ENCODE data around the gene ZFY.

Gene ZFY

GRCh38 chrY:2937149-2937548 lies 2.0 kb downstream of the ZFY start:
- FAIRE-seq: no peak
- no peak for TF ChIP-seq POLR2AphosphoS5 (IDR thresholded peaks at IDR 0.05; ENCODE audit: low read depth, low read length)
- TF ChIP-seq POLR2A (IDR thresholded peaks at IDR 0.05; ENCODE audit: low read depth, low read length): no peak
- no peak for DNase-seq (ENCODE audit: insufficient read length)

GRCh38 chrY:2949590-2950252 lies 14.5 kb downstream of the ZFY start:
- no peak for FAIRE-seq
- no peak for TF ChIP-seq TAF1 (IDR thresholded peaks at IDR 0.05; ENCODE audit: borderline replicate concordance, low read depth, low read length)
- no peak for TF ChIP-seq POLR2AphosphoS5 (IDR thresholded peaks at IDR 0.05; ENCODE audit: low read depth, low read length)
- no peak for TF ChIP-seq POLR2A (IDR thresholded peaks at IDR 0.05; ENCODE audit: low read depth, low read length)
- no peak for DNase-seq (ENCODE audit: insufficient read length)

GRCh38 chrY:2950655-2951054 lies 15.5 kb downstream of the ZFY start:
- no peak for FAIRE-seq
- TF ChIP-seq TAF1 (IDR thresholded peaks at IDR 0.05; ENCODE audit: borderline replicate concordance, low read depth, low read length): no peak
- no peak for TF ChIP-seq POLR2A (IDR thresholded peaks at IDR 0.05; ENCODE audit: low read depth, low read length)
- no peak for TF ChIP-seq POLR2AphosphoS5 (IDR thresholded peaks at IDR 0.05; ENCODE audit: low read depth, low read length)

GRCh38 chrY:2952912-2953311 lies 17.7 kb downstream of the ZFY start:
- DNase-seq (ENCODE audit: insufficient read length) (no peak), FAIRE-seq (no peak)
- no peak for TF ChIP-seq TAF1 (IDR thresholded peaks at IDR 0.05; ENCODE audit: borderline replicate concordance, low read depth, low read length)
- no peak for TF ChIP-seq POLR2AphosphoS5 (IDR thresholded peaks at IDR 0.05; ENCODE audit: low read depth, low read length)
- TF ChIP-seq POLR2A (IDR thresholded peaks at IDR 0.05; ENCODE audit: low read depth, low read length): no peak

More at GRCh38 chrY:2950655-2951054, 15.5 kb downstream of the ZFY start:
- no peak for DNase-seq (ENCODE audit: insufficient read length)

GRCh38 chrY:2954735-2955134 lies 19.6 kb downstream of the ZFY start:
- no peak for DNase-seq (ENCODE audit: insufficient read length)
- TF ChIP-seq POLR2A (IDR thresholded peaks at IDR 0.05; ENCODE audit: low read depth, low read length) (no peak), TAF1 (IDR thresholded peaks at IDR 0.05; ENCODE audit: borderline replicate concordance, low read depth, low read length) (no peak), POLR2AphosphoS5 (IDR thresholded peaks at IDR 0.05; ENCODE audit: low read depth, low read length) (no peak)
- FAIRE-seq: no peak

- FAIRE-seq (no peak), DNase-seq (ENCODE audit: insufficient read length) (no peak)
- TF ChIP-seq POLR2A (IDR thresholded peaks at IDR 0.05; ENCODE audit: low read depth, low read length) (no peak), TAF1 (IDR thresholded peaks at IDR 0.05; ENCODE audit: borderline replicate concordance, low read depth, low read length) (no peak), POLR2AphosphoS5 (IDR thresholded peaks at IDR 0.05; ENCODE audit: low read depth, low read length) (no peak)
These were observed 20.4 kb downstream of the ZFY start for GRCh38 chrY:2955561-2955960.

GRCh38 chrY:2962061-2962460 lies 26.9 kb downstream of the ZFY start:
- no peak for TF ChIP-seq POLR2A (IDR thresholded peaks at IDR 0.05; ENCODE audit: low read depth, low read length)
- no peak for TF ChIP-seq TAF1 (IDR thresholded peaks at IDR 0.05; ENCODE audit: borderline replicate concordance, low read depth, low read length)
- TF ChIP-seq POLR2AphosphoS5 (IDR thresholded peaks at IDR 0.05; ENCODE audit: low read depth, low read length): no peak
- FAIRE-seq: no peak
- no peak for DNase-seq (ENCODE audit: insufficient read length)

- DNase-seq (ENCODE audit: insufficient read length) (no peak), FAIRE-seq (no peak)
- TF ChIP-seq TAF1 (IDR thresholded peaks at IDR 0.05; ENCODE audit: borderline replicate concordance, low read depth, low read length) (no peak), POLR2A (IDR thresholded peaks at IDR 0.05; ENCODE audit: low read depth, low read length) (no peak), POLR2AphosphoS5 (IDR thresholded peaks at IDR 0.05; ENCODE audit: low read depth, low read length) (no peak)
These were observed 29.6 kb downstream of the ZFY start for GRCh38 chrY:2964814-2965213.

GRCh38 chrY:2965629-2966028 lies 30.4 kb downstream of the ZFY start:
- FAIRE-seq: no peak
- no peak for TF ChIP-seq POLR2A (IDR thresholded peaks at IDR 0.05; ENCODE audit: low read depth, low read length)
- TF ChIP-seq TAF1 (IDR thresholded peaks at IDR 0.05; ENCODE audit: borderline replicate concordance, low read depth, low read length): no peak
- no peak for TF ChIP-seq POLR2AphosphoS5 (IDR thresholded peaks at IDR 0.05; ENCODE audit: low read depth, low read length)
- no peak for DNase-seq (ENCODE audit: insufficient read length)

- TF ChIP-seq TAF1 (IDR thresholded peaks at IDR 0.05; ENCODE audit: borderline replicate concordance, low read depth, low read length) (no peak), POLR2A (IDR thresholded peaks at IDR 0.05; ENCODE audit: low read depth, low read length) (no peak)
- DNase-seq (ENCODE audit: insufficient read length) (no peak), FAIRE-seq (no peak)
These were observed 34.4 kb downstream of the ZFY start for GRCh38 chrY:2969561-2969960.

- DNase-seq (ENCODE audit: insufficient read length): no peak
- no peak for FAIRE-seq
- TF ChIP-seq TAF1 (IDR thresholded peaks at IDR 0.05; ENCODE audit: borderline replicate concordance, low read depth, low read length) (no peak), POLR2AphosphoS5 (IDR thresholded peaks at IDR 0.05; ENCODE audit: low read depth, low read length) (no peak), POLR2A (IDR thresholded peaks at IDR 0.05; ENCODE audit: low read depth, low read length) (no peak)
These were observed 37.5 kb downstream of the ZFY start for GRCh38 chrY:2972708-2973107.

- FAIRE-seq (no peak), DNase-seq (ENCODE audit: insufficient read length) (no peak)
- no peak for TF ChIP-seq POLR2A (IDR thresholded peaks at IDR 0.05; ENCODE audit: low read depth, low read length)
- TF ChIP-seq POLR2AphosphoS5 (IDR thresholded peaks at IDR 0.05; ENCODE audit: low read depth, low read length): no peak
- no peak for TF ChIP-seq TAF1 (IDR thresholded peaks at IDR 0.05; ENCODE audit: borderline replicate concordance, low read depth, low read length)
These were observed 38.0 kb downstream of the ZFY start for GRCh38 chrY:2973110-2973751.
